Heart left ventricle (tissue), 16 donors: Measurements from ENCODE around the gene DDX31. TPM values are rescaled to one million over a fixed set of nuclear protein-coding genes. Genes with fewer than 3 reads are reported as not detected.

Experiments used
- ATAC-seq, 4 donors: fragments of 200-7000 bp; cut with Tn5 transposase; one replicate each; pipeline ENCODE4 v1.9.1; 2020 to 2022; ENCODE audit warnings: moderate library complexity in 4 of 4, mild to moderate bottlenecking in 3 of 4, moderate number of reproducible peaks in 1 of 4
- DNase-seq, 5 donors: peaks; one replicate each; pipeline ENCODE4 v3.0.0-alpha.2; 2020
- H3K27ac ChIP-seq, 12 donors: fragments of 200-600 bp; sonication (generic) in 4 of 12; one replicate each; pipeline versions ENCODE4 v1.5.0 to v1.8.0; 2016 to 2022; ENCODE audit warnings: mild to moderate bottlenecking in 2 of 12
- H3K27me3 ChIP-seq, 9 donors: fragments of 200-600 bp; sonication (generic) in 2 of 9; one replicate each; pipeline versions ENCODE4 v1.5.1 to v1.8.0; 2016 to 2022; ENCODE audit warnings: mild to moderate bottlenecking in 3 of 9
- H3K36me3 ChIP-seq, 9 donors: fragments of 200-600 bp; sonication (generic) in 2 of 9; one replicate each; pipeline versions ENCODE4 v1.5.0 to v1.8.0; 2018 to 2022; ENCODE audit warnings: mild to moderate bottlenecking in 2 of 9
- H3K4me1 ChIP-seq, 12 donors: fragments of 200-600 bp; sonication (generic) in 4 of 12; one replicate each; pipeline versions ENCODE4 v1.5.0 to v1.8.0; 2016 to 2022; ENCODE audit warnings: mild to moderate bottlenecking in 3 of 12
- H3K4me3 ChIP-seq, 12 donors: fragments of 200-600 bp; sonication (generic) in 4 of 12; one replicate each; pipeline versions ENCODE4 v1.5.0 to v1.8.0; 2017 to 2022; ENCODE audit warnings: mild to moderate bottlenecking in 9 of 12, moderate library complexity in 4 of 12
- H3K9me3 ChIP-seq, 12 donors: fragments of 200-600 bp; sonication (generic) in 4 of 12; one replicate each; pipeline versions ENCODE4 v1.5.0 to v1.8.0; 2016 to 2022; ENCODE audit warnings: mild to moderate bottlenecking in 1 of 12
- CTCF ChIP-seq, 12 donors: fragments of 200-600 bp; sonication (generic) in 4 of 12; IDR thresholded peaks; one replicate each; pipeline versions ENCODE4 v1.5.0 to v1.8.0; 2018 to 2022; ENCODE audit warnings: antibody characterized with exemption in 12 of 12, mild to moderate bottlenecking in 5 of 12
- POLR2A ChIP-seq, 2 donors: fragments of 450-650 bp; IDR thresholded peaks; one replicate each; pipeline ENCODE4 v1.6.1; 2017; ENCODE audit warnings: antibody characterized with exemption in 2 of 2, mild to moderate bottlenecking in 2 of 2, moderate library complexity in 2 of 2
- WGBS, 4 donors: extraction: QIAGEN DNeasy Blood & Tissue Kit in 2 of 4; methylation state at CpG; one replicate each; pipeline versions ENCODE4 v1.1.5 to v1.1.7; 2013 to 2018; 5-methylcytosine and 5-hydroxymethylcytosine counted together
- intact Hi-C, 10 donors: fragments of 100-400 bp; cut with DNase I; formaldehyde crosslinking; loops; one replicate each; pipeline versions ENCODE4 v1.11.1 to v1.14.2; 2022
- polyA plus RNA-seq, 2 donors: library from polyadenylated mRNA; stranded (reverse); fragments of 200-250 nt; gene quantifications; one replicate each; pipeline ENCODE4 v1.2.3, GENCODE V29; 2013
- total RNA-seq, 9 donors: library from RNA; depleted of rRNA in 2 of 9; stranded (reverse); fragments of >200 nt in 2 of 9; fragmentation: NEBNext Ultra II Directional in 3 of 9; extraction: Animal tissue kit (Norgen Biotek cat#: 25700) in 3 of 9; gene quantifications; one replicate each; pipeline versions ENCODE4 v1.1.0 to v1.2.4, GENCODE V29; 2016 to 2023
- donor health status: ischemic (EF 13 %, LVEDD 7.1; RV severe dilation, severe dysfunction).
- donor health status: healthy with polysubstance abuse.
- donor health status: DM: no; HTN: yes; CAD: no.
- donor health status: DM: no; HTN: no; CAD: no.
- donor health status: ischemic (EF 25% LVEDD 6.9; RV normal size, moderate dysfunction).
- donor health status: ischemic (EF 25% LVEDD 5.7; RV mildly dilated, moderate dysfunction).
- donor health status: healthy.
- donor health status: DM: yes; HTN: yes; CAD: no.
- donor health status: ischemic (EF 35%, LVEDD 5.7; RV mildly dilated, moderate dysfunction).
- donor health status: nonischemic (EF 11% LVEDD 7.7; RV severe dilation, severe dysfunction).
- donor health status: DM: yes; HTN: yes; CAD: no.
- donor health status: PGD.
- donor health status: ischemic (EF 29% LVEDD 5.4; RV normal size, mild dysfunction).
- donor health status: nonischemic (EF 23%, LVEDD 6.1; RV moderate dilation, normal function).

The DDX31 gene
- total and polyA plus RNA-seq, 11 donors: 2.4 to 7.0 (median 5.1) TPM

- Histone ChIP-seq H3K4me1 (peaks cover 0 to 11% (median 0%) of the 10 kb centered on the region in 12 donors), H3K9me3 (peaks cover 0 to 3% (median 0%) of the 10 kb centered on the region in 12 donors), H3K27me3 (peaks cover 0 to 7% (median 0%) of the 10 kb centered on the region in 9 donors), H3K36me3 (no peaks in the 10 kb centered on the region), H3K4me3 (no peak overlapping the region), H3K27ac (no peak overlapping the region)
- WGBS, 4 donors: 67 to 82% (median 71%) methylated on average over 6 of the region's 6 CpGs
- TF ChIP-seq POLR2A (IDR thresholded peaks at IDR 0.05) (no peak), CTCF (IDR thresholded peaks at IDR 0.05) (no peak)
- intact Hi-C loops: no loop called here
- ATAC-seq (no peak), DNase-seq (peak in 1 of 5 donors; percentile 9)
These were observed 113.5 kb downstream of the DDX31 start for GRCh38 chr9:132556235-132556634.

- WGBS, 4 donors: 73 to 83% (median 78%) methylated on average over 8 of the region's 8 CpGs
- intact Hi-C loops: no loop called here
- Histone ChIP-seq H3K36me3 (no peaks in the 10 kb centered on the region), H3K4me3 (no peak overlapping the region), H3K9me3 (peaks cover 0 to 3% (median 0%) of the 10 kb centered on the region in 12 donors), H3K4me1 (peaks cover 0 to 4% (median 0%) of the 10 kb centered on the region in 12 donors), H3K27me3 (peaks cover 0 to 7% (median 0%) of the 10 kb centered on the region in 9 donors), H3K27ac (no peak overlapping the region)
- no peak for ATAC-seq
- TF ChIP-seq CTCF (IDR thresholded peaks at IDR 0.05): no peak
- TF ChIP-seq POLR2A (IDR thresholded peaks at IDR 0.05): no peak
- no peak for DNase-seq
These were observed 114.3 kb downstream of the DDX31 start for GRCh38 chr9:132555528-132555927.

GRCh38 chr9:132554755-132555154, 115.0 kb downstream of the DDX31 start:
- Histone ChIP-seq H3K4me1 (no peaks in the 10 kb centered on the region), H3K36me3 (no peaks in the 10 kb centered on the region), H3K27me3 (peaks cover 0 to 6% (median 0%) of the 10 kb centered on the region in 9 donors), H3K27ac (no peak overlapping the region), H3K4me3 (no peak overlapping the region), H3K9me3 (peaks cover 0 to 3% (median 0%) of the 10 kb centered on the region in 12 donors)
- intact Hi-C loops: no loop called here
- DNase-seq: no peak
- TF ChIP-seq POLR2A (IDR thresholded peaks at IDR 0.05) (no peak), CTCF (IDR thresholded peaks at IDR 0.05) (no peak)
- WGBS, 4 donors: 86 to 95% (median 87%) methylated on average over 2 of the region's 2 CpGs
- ATAC-seq: no peak

GRCh38 chr9:132552041-132552440, 117.7 kb downstream of the DDX31 start:
- H3K4me1 ChIP-seq: no peaks in the 10 kb centered on the region
- peaks cover 0 to 6% (median 0%) of the 10 kb centered on the region in 9 donors for H3K27me3 ChIP-seq
- H3K36me3 ChIP-seq: no peaks in the 10 kb centered on the region
- intact Hi-C loops: no loop called here
- no peak overlapping the region for H3K4me3 ChIP-seq
- TF ChIP-seq CTCF (IDR thresholded peaks at IDR 0.05) (no peak), POLR2A (IDR thresholded peaks at IDR 0.05) (no peak)
- ATAC-seq (no peak), DNase-seq (no peak)
- H3K9me3 ChIP-seq: no peaks in the 10 kb centered on the region
- 93 to 95% (median 94%) methylated on average over 12 of the region's 12 CpGs for WGBS, 4 donors
- H3K27ac ChIP-seq: no peak overlapping the region
